HepG2 (cell line): Measurements from ENCODE around the gene CCDC148. TPM values are rescaled to one million over a fixed set of nuclear protein-coding genes. Genes with fewer than 3 reads are reported as not detected.
A peak's percentile ranks its signal among the peaks of the same experiment; 100 is the strongest.

ENCODE experiments used
- ATAC-seq: fragments of 200-7000 bp; cut with Tn5 transposase; 3 replicates; pipeline ENCODE4 v1.9.1; 2020; ENCODE audit warnings: mild to moderate bottlenecking, moderate library complexity
- BruUV-seq: library from RNA; stranded (reverse); fragments of 400-500 nt; replicated peaks from 2 replicates; lab custom pipeline; 2021; lab: Mats Ljungman, UMichigan
- CTCF ChIA-PET: fragments of 300-600 bp; formaldehyde crosslinking; extraction: SDS; loops from one replicate; lab custom pipeline; 2021; ENCODE audit warnings: low total read pairs, inconsistent platforms, low intra/inter-chr PET ratio; lab: Yijun Ruan, JAX
- POLR2A ChIA-PET: fragments of 350-600 bp; sonication (Branson Sonifier 250); formaldehyde crosslinking; loops from one replicate; lab custom pipeline; 2020; ENCODE audit warnings: antibody characterized with exemption, inconsistent platforms; lab: Yijun Ruan, JAX
- DNase-seq: peaks from one replicate; pipeline ENCODE4 v3.0.0-alpha.2; 2015; ENCODE audit warnings: low spot score
- FAIRE-seq: peaks from 3 replicates; lab custom pipeline; 2011; peaks lifted over from hg19 to GRCh38; lab: Jason Lieb, UNC
- H2AFZ ChIP-seq: one replicate; pipeline ENCODE4 v1.6.1; 2011; ENCODE audit warnings: low read length, inconsistent platforms
- H3K27ac ChIP-seq: fragments of 300-600 bp; 3 replicates; pipeline ENCODE4 v1.8.0; 2011; ENCODE audit warnings: mixed run types, mild to moderate bottlenecking, mixed read lengths, low read length, inconsistent platforms; ENCODE audit not compliant: insufficient read depth; ENCODE audit errors: extremely low read length
- H3K27me3 ChIP-seq, 2 experiments: fragments of 200-600 bp in 1 of 2; 2 replicates in 1 of 2; 3 replicates in 1 of 2; pipeline versions ENCODE4 v1.6.0 to v1.8.0; 2011; ENCODE audit warnings: low read length in 2 of 2, mild to moderate bottlenecking in 2 of 2, moderate library complexity in 2 of 2, inconsistent platforms in 1 of 2; ENCODE audit not compliant: insufficient read depth in 2 of 2, control insufficient read depth in 1 of 2
- H3K36me3 ChIP-seq, 2 experiments: fragments of 200-600 bp in 1 of 2; replicated peaks in 1 of 2; 2 replicates in 1 of 2; 3 replicates in 1 of 2; pipeline versions ENCODE4 v1.5.1 to v1.8.0; 2011; ENCODE audit warnings: low read length in 2 of 2, inconsistent platforms in 1 of 2; ENCODE audit not compliant: insufficient read depth in 2 of 2, control insufficient read depth in 1 of 2
- H3K4me1 ChIP-seq: 2 replicates; pipeline ENCODE4 v1.5.1; 2012; ENCODE audit warnings: low read length, inconsistent platforms; ENCODE audit not compliant: insufficient read depth
- H3K4me2 ChIP-seq: 2 replicates; pipeline ENCODE4 v1.6.0; 2011; ENCODE audit warnings: low read depth, low read length, inconsistent platforms
- H3K4me3 ChIP-seq, 3 experiments: fragments of 200-600 bp in 1 of 3; sonication (generic), shearing (Covaris generic) in 1 of 3; replicated peaks in 1 of 3; 2 replicates each; pipeline ENCODE4 v1.5.1; 2011 to 2016; ENCODE audit warnings: low read length in 3 of 3, inconsistent platforms in 2 of 3, low read depth in 2 of 3, mild to moderate bottlenecking in 2 of 3, control low read depth in 1 of 3, mixed read lengths in 1 of 3; ENCODE audit not compliant: insufficient read depth in 1 of 3
- H3K79me2 ChIP-seq: one replicate; pipeline ENCODE4 v1.6.1; 2011; ENCODE audit warnings: low read length, inconsistent platforms; ENCODE audit not compliant: insufficient read depth
- H3K9ac ChIP-seq: 2 replicates; pipeline ENCODE4 v1.6.0; 2011; ENCODE audit warnings: mild to moderate bottlenecking, low read depth, low read length, inconsistent platforms; ENCODE audit not compliant: insufficient read depth
- H3K9me3 ChIP-seq: 2 replicates; pipeline ENCODE4 v1.5.1; 2012; ENCODE audit warnings: mild to moderate bottlenecking, low read length
- H4K20me1 ChIP-seq: 2 replicates; pipeline ENCODE4 v1.6.0; 2011; ENCODE audit warnings: inconsistent platforms, mild to moderate bottlenecking, low read length, moderate library complexity; ENCODE audit not compliant: insufficient read depth
- ATF6 ChIP-seq: sonication (generic); formaldehyde crosslinking; conservative IDR thresholded peaks from 2 replicates; pipeline ENCODE4 v1.4.0; 2020; ENCODE audit warnings: missing genetic modification reagents
- CHD4 ChIP-seq: fragments of 200-600 bp; sonication (generic); IDR thresholded peaks from 2 replicates; pipeline ENCODE4 v1.7.0; 2017; ENCODE audit warnings: mild to moderate bottlenecking, low read length, borderline replicate concordance
- ESRRA ChIP-seq: sonication (generic); formaldehyde crosslinking; IDR thresholded peaks from 2 replicates; pipeline ENCODE4 v1.5.1; 2020; ENCODE audit warnings: mild to moderate bottlenecking, low read depth, missing genetic modification reagents
- FOSL2 ChIP-seq: sonication (generic); formaldehyde crosslinking; IDR thresholded peaks from 2 replicates; pipeline ENCODE4 v1.4.0; 2020; ENCODE audit warnings: missing genetic modification reagents
- HOXA5 ChIP-seq: sonication (generic); formaldehyde crosslinking; IDR thresholded peaks from 2 replicates; pipeline ENCODE4 v1.4.0; 2020; ENCODE audit warnings: missing genetic modification reagents
- HOXD1 ChIP-seq: sonication (generic); formaldehyde crosslinking; IDR thresholded peaks from 2 replicates; pipeline ENCODE4 v1.5.0; 2020; ENCODE audit warnings: missing genetic modification reagents
- KDM5A ChIP-seq: fragments of 200-600 bp; sonication (generic); IDR thresholded peaks from 2 replicates; pipeline ENCODE4 v1.7.0; 2018; ENCODE audit warnings: antibody characterized with exemption, mild to moderate bottlenecking, low read length, borderline replicate concordance
- KLF6 ChIP-seq: IDR thresholded peaks from 2 replicates; pipeline ENCODE4 v1.8.0; 2016; ENCODE audit warnings: missing biosample characterization, missing genetic modification reagents
- MAFK ChIP-seq, 2 experiments: IDR thresholded peaks in 1 of 2; conservative IDR thresholded peaks in 1 of 2; 2 replicates each; pipeline ENCODE4 v1.6.1; 2011; ENCODE audit warnings: improper control_type of control experiment in 2 of 2, low read length in 2 of 2
- SATB2 ChIP-seq: sonication (generic); formaldehyde crosslinking; IDR thresholded peaks from 2 replicates; pipeline ENCODE4 v1.5.0; 2020; ENCODE audit warnings: missing genetic modification reagents
- SOX5 ChIP-seq: IDR thresholded peaks from 2 replicates; pipeline ENCODE4 v1.6.1; 2016; ENCODE audit warnings: borderline replicate concordance
- ZNF546 ChIP-seq: sonication (generic); formaldehyde crosslinking; conservative IDR thresholded peaks from 2 replicates; pipeline ENCODE4 v1.8.1; 2023; ENCODE audit warnings: mild to moderate bottlenecking, missing genetic modification reagents
- WGBS: methylation state at CpG from one replicate; pipeline ENCODE4 v1.1.6; 2017; ENCODE audit warnings: low lambda C conversion rate; 5-methylcytosine and 5-hydroxymethylcytosine counted together
- in situ Hi-C: cut with HindIII; loops from 2 replicates; pipeline ENCODE4 v1.10.0; 2017; ENCODE audit warnings: low pct_unique_long_range_greater_than_20kb; ENCODE audit not compliant: extremely low pct_ligation_motif_present
- intact Hi-C: fragments of 100-400 bp; cut with micrococcal nuclease; formaldehyde crosslinking; loops from one replicate; pipeline ENCODE4 v1.10.0; 2022; ENCODE audit not compliant: unreplicated experiment
- polyA plus RNA-seq, 8 experiments: library from polyadenylated mRNA; depleted of rRNA in 3 of 8; stranded (reverse) in 7 of 8; unstranded in 1 of 8; fragments of >200 nt; fragmentation: Illumina TruSeq in 4 of 8; extraction: Trizol in 4 of 8; gene quantifications; 2 replicates each; pipeline versions ENCODE4 v1.2.1 to v1.2.3, GENCODE V29; 2011 to 2016; ENCODE audit warnings: low read depth in 4 of 8, missing spikeins in 1 of 8, mixed read lengths in 1 of 8; ENCODE audit not compliant: insufficient read depth in 1 of 8
- total RNA-seq, 5 experiments: library from RNA; depleted of rRNA; stranded (reverse); fragments of >200 nt; fragmentation: Illumina TruSeq; extraction: Trizol; gene quantifications; 2 replicates each; pipeline ENCODE4 v1.2.3, GENCODE V29; 2016; ENCODE audit warnings: low read depth in 1 of 5

Gene CCDC148
- total and polyA plus RNA-seq, 2 of the 13 experiments (the other 11 are each of a cell fraction or from before 2014, with no cell fraction given) = 0.30 to 0.49 TPM

GRCh38 chr2:158184556-158185343, 271.8 kb downstream of the CCDC148 start (continued):
- peak; percentile 98 for TF ChIP-seq SOX5 (CRISPR knock-in tag)
- TF ChIP-seq, all 625 proteins: peak for 134

GRCh38 chr2:158184001-158184400, 272.6 kb downstream of the CCDC148 start:
- CTCF ChIA-PET = no interaction called here

GRCh38 chr2:158182676-158183295, 273.8 kb downstream of the CCDC148 start:
- Histone ChIP-seq H3K36me3 (no peaks in the 10 kb centered on the region), H3K79me2 (no peaks in the 10 kb centered on the region), H4K20me1 (no peaks in the 10 kb centered on the region), H3K4me2 (no peak overlapping the region), H3K27me3 (no peaks in the 10 kb centered on the region), H3K4me3 (no peak overlapping the region), H2AFZ (no peak overlapping the region), H3K9ac (no peak overlapping the region), H3K27ac (no peak overlapping the region), H3K4me1 (peaks cover 80% of the 10 kb centered on the region), H3K9me3 (no peaks in the 10 kb centered on the region)
- in situ Hi-C loops (loop anchor here (5.0 kb wide), 1 partner anchor 275 kb away; the partner anchor contains the start of genes CCDC148 and PKP4), intact Hi-C loops (no loop called here)
- ATAC-seq (no peak), DNase-seq (no peak), FAIRE-seq (no peak)
- POLR2A ChIA-PET = no interaction called here
- no TSS peak for BruUV-seq
- CTCF ChIA-PET = no interaction called here
- TF ChIP-seq MAFK (conservative IDR thresholded peaks at IDR 0.05 in 1 of 2, IDR thresholded peaks at IDR 0.05 in 1 of 2; ENCODE audit: low read length in 2 of 2) = no peak
- no peak for TF ChIP-seq KLF6
- TF ChIP-seq FOSL2 (CRISPR knock-in tag) = no peak
- no peak for TF ChIP-seq ZNF546
- TF ChIP-seq ATF6 (CRISPR knock-in tag) = no peak
- TF ChIP-seq KDM5A = no peak
- TF ChIP-seq HOXD1 (CRISPR knock-in tag) = no peak
- TF ChIP-seq ESRRA = no peak
- WGBS = 91% methylated on average over 3 of the region's 3 CpGs

More at GRCh38 chr2:158184001-158184400, 272.6 kb downstream of the CCDC148 start:
- no peaks in the 10 kb centered on the region for H3K27me3 ChIP-seq
- no peak overlapping the region for H3K27ac ChIP-seq
- no peak overlapping the region for H3K4me3 ChIP-seq
- H3K4me2 ChIP-seq = no peak overlapping the region
- TF ChIP-seq SATB2 (CRISPR knock-in tag) = 0 out of 2 replicates have a peak, but pooled peaks have one; percentile 5
- 0 out of 2 replicates have a peak, but pooled peaks have one; percentile 2 for TF ChIP-seq HOXA5 (CRISPR knock-in tag)
- TF ChIP-seq CHD4 = no peak
- no peak for DNase-seq
- intact Hi-C loops (loop anchor here (2.0 kb wide), 1 partner anchor 23 kb away; no protein-coding TSS in a partner anchor), in situ Hi-C loops (loop anchor here (5.0 kb wide), 1 partner anchor 273 kb away; the partner anchor contains the start of genes CCDC148 and PKP4)
- no peaks in the 10 kb centered on the region for H3K9me3 ChIP-seq
- no peaks in the 10 kb centered on the region for H3K36me3 ChIP-seq
- no peak overlapping the region for H3K9ac ChIP-seq
- no peaks in the 10 kb centered on the region for H4K20me1 ChIP-seq
- ATAC-seq = no peak
- WGBS = 48% methylated on average over 1 of the region's 1 CpG
- H2AFZ ChIP-seq = no peak overlapping the region
- POLR2A ChIA-PET = interaction anchor here (0.8 to 0.9 kb wide), 2 partner anchors 56 to 273 kb away, joined by 4 read pairs; no protein-coding TSS in a partner anchor
- H3K4me1 ChIP-seq = peaks cover 91% of the 10 kb centered on the region
- no peaks in the 10 kb centered on the region for H3K79me2 ChIP-seq
- FAIRE-seq = no peak
- no TSS peak for BruUV-seq
